ENCODE results near the gene RNASE11. TPM values are rescaled to one million over a fixed set of nuclear protein-coding genes. Genes with fewer than 3 reads are reported as not detected.

Gene RNASE11
- polyA plus RNA-seq, 1 experiment: not detected

Other genes with a start within 250 kb of the RNASE11 start
- 11.8 and 12.3 TPM in 2 replicates for gene PARP2, start 244.4 kb downstream of the RNASE11 start, polyA plus RNA-seq (2011; rRNA removed)
- gene TEP1, start 174.5 kb downstream of the RNASE11 start, polyA plus RNA-seq (2011; rRNA removed): 18.6 and 18.8 TPM in 2 replicates
- gene KLHL33, start 151.8 kb downstream of the RNASE11 start, polyA plus RNA-seq (2011; rRNA removed): 0.06 and 0.09 TPM in 2 replicates
- 23.6 and 29.2 TPM in 2 replicates for gene OSGEP, start 133.2 kb downstream of the RNASE11 start, polyA plus RNA-seq (2011; rRNA removed)
- 240 and 274 TPM in 2 replicates for gene APEX1, start 132.8 kb downstream of the RNASE11 start, polyA plus RNA-seq (2011; rRNA removed)
- gene PIP4P1, start 126.6 kb downstream of the RNASE11 start, polyA plus RNA-seq (2011; rRNA removed): 24.5 and 29.9 TPM in 2 replicates
- 23.1 and 25.3 TPM in 2 replicates for gene PNP, start 118.6 kb downstream of the RNASE11 start, polyA plus RNA-seq (2011; rRNA removed)
- gene RNASE10, start 82.5 kb downstream of the RNASE11 start, polyA plus RNA-seq (2011; rRNA removed): not detected in 2 replicates
- gene RNASE9, start 27.0 kb downstream of the RNASE11 start, polyA plus RNA-seq (2011; rRNA removed): not detected in 2 replicates
- not detected in 2 replicates for gene RNASE12, start 3.4 kb upstream of the RNASE11 start, polyA plus RNA-seq (2011; rRNA removed)
- not detected in 2 replicates for gene OR6S1, start 53.7 kb upstream of the RNASE11 start, polyA plus RNA-seq (2011; rRNA removed)
- 15.8 and 19.0 TPM in 2 replicates for gene RNASE4, start 96.6 kb upstream of the RNASE11 start, polyA plus RNA-seq (2011; rRNA removed)
- gene ANG, start 100.8 kb upstream of the RNASE11 start, polyA plus RNA-seq (2011; rRNA removed): 5.1 TPM in 2 replicates
- gene EDDM3A, start 157.9 kb upstream of the RNASE11 start, polyA plus RNA-seq (2011; rRNA removed): not detected in 2 replicates
- gene EDDM3B, start 180.4 kb upstream of the RNASE11 start, polyA plus RNA-seq (2011; rRNA removed): not detected in 2 replicates
- gene RNASE6, start 193.3 kb upstream of the RNASE11 start, polyA plus RNA-seq (2011; rRNA removed): not detected in 2 replicates
- gene RNASE1, start 214.8 kb upstream of the RNASE11 start, polyA plus RNA-seq (2011; rRNA removed): not detected in 2 replicates

All from AG04450 (cell line).